Sigmoid colon (tissue), 7 donors: Measurements from ENCODE around the gene EML6. TPM values are rescaled to one million over a fixed set of nuclear protein-coding genes. Genes with fewer than 3 reads are reported as not detected.

Experiments
- DNase-seq: peaks from one replicate; pipeline ENCODE4 v3.0.0-alpha.2; 2019
- H3K27ac ChIP-seq, 4 donors: fragments of 200-600 bp; sonication (generic); one replicate each; pipeline ENCODE4 v1.5.1; 2016 to 2019; ENCODE audit warnings: mild to moderate bottlenecking in 1 of 4
- H3K27me3 ChIP-seq, 3 donors: fragments of 200-600 bp; sonication (generic); one replicate each; pipeline ENCODE4 v1.5.1; 2019; ENCODE audit warnings: mild to moderate bottlenecking in 1 of 3
- H3K36me3 ChIP-seq, 4 donors: fragments of 200-600 bp; sonication (generic); one replicate each; pipeline ENCODE4 v1.5.1; 2016 to 2019
- H3K4me1 ChIP-seq, 4 donors: fragments of 200-600 bp; sonication (generic); one replicate each; pipeline ENCODE4 v1.5.1; 2017 to 2019
- H3K4me3 ChIP-seq, 4 donors: fragments of 200-600 bp; sonication (generic); one replicate each; pipeline ENCODE4 v1.5.1; 2017 to 2019; ENCODE audit warnings: mild to moderate bottlenecking in 2 of 4, moderate library complexity in 1 of 4
- H3K9me3 ChIP-seq, 4 donors: fragments of 200-600 bp in 3 of 4; sonication (generic) in 3 of 4; one replicate each; pipeline versions ENCODE4 v1.5.1 to v1.6.1; 2013 to 2019
- CTCF ChIP-seq, 4 experiments: fragments of 450-650 bp in 3 of 4; fragments of 200-600 bp in 1 of 4; IDR thresholded peaks; one replicate each; pipeline ENCODE4 v1.5.1; 2016 to 2019; ENCODE audit warnings: antibody characterized with exemption in 4 of 4, mild to moderate bottlenecking in 3 of 4, moderate library complexity in 2 of 4
- EP300 ChIP-seq, 4 donors: sonication (generic); formaldehyde crosslinking; IDR thresholded peaks; one replicate each; pipeline ENCODE4 v1.6.1; 2017; ENCODE audit warnings: antibody characterized with exemption in 4 of 4
- POLR2A ChIP-seq, 2 donors: fragments of 450-650 bp; IDR thresholded peaks; one replicate each; pipeline ENCODE4 v1.6.1; 2016; ENCODE audit warnings: antibody characterized with exemption in 2 of 2, mild to moderate bottlenecking in 2 of 2, moderate library complexity in 2 of 2
- POLR2AphosphoS5 ChIP-seq, 4 donors: sonication (generic); formaldehyde crosslinking; IDR thresholded peaks; one replicate each; pipeline ENCODE4 v1.6.1; 2017; ENCODE audit warnings: antibody characterized with exemption in 4 of 4
- WGBS, 2 donors: extraction: QIAGEN DNeasy Blood & Tissue Kit; methylation state at CpG; one replicate each; pipeline ENCODE4 v1.1.7; 2013; 5-methylcytosine and 5-hydroxymethylcytosine counted together
- intact Hi-C: fragments of 100-400 bp; cut with DNase I; formaldehyde crosslinking; loops from one replicate; pipeline ENCODE4 v1.15.1; 2023
- polyA plus RNA-seq, 3 donors: library from polyadenylated mRNA; stranded (reverse); fragments of 200-250 nt; gene quantifications; one replicate each; pipeline ENCODE4 v1.2.3, GENCODE V29; 2013
- total RNA-seq, 4 donors: library from RNA; depleted of rRNA; stranded (reverse); fragments of >200 nt; gene quantifications; one replicate each; pipeline ENCODE4 v1.1.0, GENCODE V29; 2016
- donor health status: healthy with polysubstance abuse.
- donor health status: Bipolar disorder and iron deficiency.
- donor health status: healthy.

The EML6 gene
- total and polyA plus RNA-seq, 7 donors, result 0.46 to 2.2 (median 1.2) TPM

GRCh38 chr2:54831480-54831879, 108.0 kb downstream of the EML6 start:
- 96% methylated on average over 9 of the region's 9 CpGs for WGBS, 2 donors
- H3K36me3 ChIP-seq, result no peaks in the 10 kb centered on the region
- H3K27me3 ChIP-seq, result no peaks in the 10 kb centered on the region
- H3K4me3 ChIP-seq, result no peak overlapping the region
- no peaks in the 10 kb centered on the region for H3K9me3 ChIP-seq
- TF ChIP-seq CTCF (IDR thresholded peaks at IDR 0.05), result no peak
- no peak for TF ChIP-seq POLR2AphosphoS5 (IDR thresholded peaks at IDR 0.05)
- no peak overlapping the region for H3K27ac ChIP-seq
- DNase-seq, result no peak
- no peaks in the 10 kb centered on the region for H3K4me1 ChIP-seq
- intact Hi-C loops, result no loop called here

- H3K27ac ChIP-seq, result no peak overlapping the region
- H3K27me3 ChIP-seq, result no peaks in the 10 kb centered on the region
- no peak overlapping the region for H3K4me3 ChIP-seq
- no peaks in the 10 kb centered on the region for H3K4me1 ChIP-seq
- no peak for TF ChIP-seq CTCF (IDR thresholded peaks at IDR 0.05)
- TF ChIP-seq POLR2A (IDR thresholded peaks at IDR 0.05), result no peak
- no peak for TF ChIP-seq POLR2AphosphoS5 (IDR thresholded peaks at IDR 0.05)
- TF ChIP-seq EP300 (IDR thresholded peaks at IDR 0.05), result no peak
- no peaks in the 10 kb centered on the region for H3K36me3 ChIP-seq
- intact Hi-C loops, result loop anchor here (5.0 kb wide), 4 partner anchors 112 to 727 kb away; partner anchors contain the start of gene EML6
- 94 to 96% methylated on average over 5 of the region's 5 CpGs for WGBS, 2 donors
- no peak for DNase-seq
- no peaks in the 10 kb centered on the region for H3K9me3 ChIP-seq
These were observed 111.3 kb downstream of the EML6 start for GRCh38 chr2:54834721-54835120.

GRCh38 chr2:54836477-54836876, 113.0 kb downstream of the EML6 start:
- TF ChIP-seq POLR2A (IDR thresholded peaks at IDR 0.05), result no peak
- no peak for TF ChIP-seq EP300 (IDR thresholded peaks at IDR 0.05)
- no peak for TF ChIP-seq POLR2AphosphoS5 (IDR thresholded peaks at IDR 0.05)
- TF ChIP-seq CTCF (IDR thresholded peaks at IDR 0.05), result no peak
- WGBS, 2 donors, result 79 to 86% methylated on average over 4 of the region's 4 CpGs
- intact Hi-C loops, result loop anchor here (5.0 kb wide), 4 partner anchors 114 to 729 kb away; partner anchors contain the start of gene EML6
- Histone ChIP-seq H3K27me3 (no peaks in the 10 kb centered on the region), H3K9me3 (no peaks in the 10 kb centered on the region), H3K4me1 (no peaks in the 10 kb centered on the region), H3K4me3 (no peak overlapping the region), H3K27ac (no peak overlapping the region), H3K36me3 (no peaks in the 10 kb centered on the region)
- no peak for DNase-seq

GRCh38 chr2:54838585-54839035, 115.1 kb downstream of the EML6 start:
- intact Hi-C loops, result loop anchor here (5.0 kb wide), 4 partner anchors 116 to 731 kb away; partner anchors contain the start of gene EML6
- Histone ChIP-seq H3K9me3 (no peaks in the 10 kb centered on the region), H3K27ac (no peak overlapping the region), H3K4me1 (no peaks in the 10 kb centered on the region), H3K36me3 (no peaks in the 10 kb centered on the region), H3K4me3 (no peak overlapping the region), H3K27me3 (no peaks in the 10 kb centered on the region)
- peak; percentile 81 for DNase-seq
- 2 to 10% methylated on average over 4 of the region's 4 CpGs for WGBS, 2 donors
- no peak for TF ChIP-seq POLR2A (IDR thresholded peaks at IDR 0.05)
- no peak for TF ChIP-seq POLR2AphosphoS5 (IDR thresholded peaks at IDR 0.05)
- TF ChIP-seq CTCF (IDR thresholded peaks at IDR 0.05), result peak; percentile 35 to 92 (median 76)
